ENCODE measurements around the gene WDFY4.

DNA sequence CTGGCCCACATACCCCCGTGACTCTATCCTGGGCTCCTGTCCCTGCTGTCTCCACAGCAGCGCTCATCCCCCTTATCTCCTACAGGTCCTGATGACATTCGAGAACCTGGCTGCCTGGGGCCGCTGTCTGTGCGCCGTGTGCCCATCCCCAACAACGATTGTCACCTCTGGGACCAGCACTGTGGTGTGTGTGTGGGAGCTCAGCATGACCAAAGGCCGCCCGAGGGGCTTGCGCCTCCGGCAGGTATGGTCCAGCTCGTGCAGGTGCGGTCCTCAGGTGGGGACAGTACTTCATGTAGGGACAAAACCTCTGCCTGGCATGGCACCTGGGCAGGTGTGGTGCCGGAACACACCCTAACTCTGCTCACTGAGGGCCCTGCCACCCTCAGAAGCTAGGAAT is 285.4 kb downstream of the WDFY4 start:
- TF ChIP-seq, protein P1, sequence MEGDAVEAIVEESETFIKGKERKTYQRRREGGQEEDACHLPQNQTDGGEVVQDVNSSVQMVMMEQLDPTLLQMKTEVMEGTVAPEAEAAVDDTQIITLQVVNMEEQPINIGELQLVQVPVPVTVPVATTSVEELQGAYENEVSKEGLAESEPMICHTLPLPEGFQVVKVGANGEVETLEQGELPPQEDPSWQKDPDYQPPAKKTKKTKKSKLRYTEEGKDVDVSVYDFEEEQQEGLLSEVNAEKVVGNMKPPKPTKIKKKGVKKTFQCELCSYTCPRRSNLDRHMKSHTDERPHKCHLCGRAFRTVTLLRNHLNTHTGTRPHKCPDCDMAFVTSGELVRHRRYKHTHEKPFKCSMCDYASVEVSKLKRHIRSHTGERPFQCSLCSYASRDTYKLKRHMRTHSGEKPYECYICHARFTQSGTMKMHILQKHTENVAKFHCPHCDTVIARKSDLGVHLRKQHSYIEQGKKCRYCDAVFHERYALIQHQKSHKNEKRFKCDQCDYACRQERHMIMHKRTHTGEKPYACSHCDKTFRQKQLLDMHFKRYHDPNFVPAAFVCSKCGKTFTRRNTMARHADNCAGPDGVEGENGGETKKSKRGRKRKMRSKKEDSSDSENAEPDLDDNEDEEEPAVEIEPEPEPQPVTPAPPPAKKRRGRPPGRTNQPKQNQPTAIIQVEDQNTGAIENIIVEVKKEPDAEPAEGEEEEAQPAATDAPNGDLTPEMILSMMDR (IDR thresholded peaks at IDR 0.05) = no peak
- TF ChIP-seq POLR2AphosphoS5 (IDR thresholded peaks at IDR 0.05) = no peak
- no peak for TF ChIP-seq POLR2A (IDR thresholded peaks at IDR 0.05)
- TF ChIP-seq EP300 (IDR thresholded peaks at IDR 0.05) = no peak
